Neuronal stem cell (in vitro differentiated cells): Measurements from ENCODE around the gene TMEM145.

Experiments used
- DNase-seq: peaks from one replicate; pipeline ENCODE4 v3.0.0-alpha.2; 2013; ENCODE audit warnings: low spot score
- H2AFZ ChIP-seq: one replicate; pipeline ENCODE4 v1.6.1; 2013; ENCODE audit warnings: mild to moderate bottlenecking, low read length, inconsistent platforms
- H2AK5ac ChIP-seq: 2 replicates; pipeline ENCODE4 v1.6.1; 2013; ENCODE audit warnings: low read depth, mild to moderate bottlenecking, inconsistent platforms, low read length, moderate library complexity, mixed read lengths
- H2BK120ac ChIP-seq: 2 replicates; pipeline ENCODE4 v1.6.1; 2013; ENCODE audit warnings: low read depth, mild to moderate bottlenecking, inconsistent platforms, low read length, moderate library complexity, mixed read lengths
- H2BK12ac ChIP-seq: one replicate; pipeline ENCODE4 v1.6.1; 2013; ENCODE audit warnings: low read length, inconsistent platforms
- H2BK15ac ChIP-seq: 2 replicates; pipeline ENCODE4 v1.6.1; 2013; ENCODE audit warnings: mild to moderate bottlenecking, low read length, inconsistent platforms, mixed read lengths
- H2BK5ac ChIP-seq: one replicate; pipeline ENCODE4 v1.6.1; 2013; ENCODE audit warnings: inconsistent platforms, mild to moderate bottlenecking, low read length, moderate library complexity
- H3K14ac ChIP-seq: one replicate; pipeline ENCODE4 v1.6.1; 2013; ENCODE audit warnings: low read length, inconsistent platforms
- H3K18ac ChIP-seq: 2 replicates; pipeline ENCODE4 v1.6.1; 2013; ENCODE audit warnings: low read length, inconsistent platforms
- H3K23ac ChIP-seq: 2 replicates; pipeline ENCODE4 v1.6.1; 2013; ENCODE audit warnings: low read depth, mild to moderate bottlenecking, mixed read lengths, low read length, inconsistent platforms; ENCODE audit not compliant: poor library complexity
- H3K27ac ChIP-seq: replicated peaks from 3 replicates; pipeline ENCODE4 v1.5.1; 2013; ENCODE audit warnings: low read length, inconsistent platforms
- H3K27me3 ChIP-seq, 3 experiments: 2 replicates each; pipeline ENCODE4 v1.6.1; 2013; ENCODE audit warnings: low read length in 3 of 3, mild to moderate bottlenecking in 2 of 3, inconsistent platforms in 1 of 3, low read depth in 1 of 3, mixed read lengths in 1 of 3, moderate library complexity in 1 of 3; ENCODE audit not compliant: control insufficient read depth in 3 of 3, insufficient read depth in 3 of 3
- H3K36me3 ChIP-seq, 2 donors: replicated peaks in 1 of 2; 2 replicates each; pipeline ENCODE4 v1.6.1; 2013; ENCODE audit warnings: low read length in 2 of 2; ENCODE audit not compliant: control insufficient read depth in 2 of 2, insufficient read depth in 2 of 2
- H3K4ac ChIP-seq: 2 replicates; pipeline ENCODE4 v1.6.1; 2013; ENCODE audit warnings: inconsistent platforms, mild to moderate bottlenecking, low read length, moderate library complexity
- H3K4me1 ChIP-seq, 2 donors: 1 replicate in 1 of 2; 2 replicates in 1 of 2; pipeline ENCODE4 v1.6.1; 2013; ENCODE audit warnings: low read length in 2 of 2, low read depth in 1 of 2; ENCODE audit not compliant: control insufficient read depth in 2 of 2, insufficient read depth in 1 of 2
- H3K4me2 ChIP-seq: one replicate; pipeline ENCODE4 v1.6.1; 2013; ENCODE audit warnings: mild to moderate bottlenecking, low read length, inconsistent platforms; ENCODE audit not compliant: insufficient read depth, poor library complexity, severe bottlenecking
- H3K4me3 ChIP-seq, 2 donors: 2 replicates each; pipeline ENCODE4 v1.5.1; 2013; ENCODE audit warnings: low read length in 2 of 2, mild to moderate bottlenecking in 2 of 2, inconsistent platforms in 1 of 2, moderate library complexity in 1 of 2
- H3K79me1 ChIP-seq: one replicate; pipeline ENCODE4 v1.6.1; 2013; ENCODE audit warnings: low read depth, mild to moderate bottlenecking, inconsistent platforms, low read length, moderate library complexity
- H3K9ac ChIP-seq: one replicate; pipeline ENCODE4 v1.6.1; 2013; ENCODE audit warnings: mild to moderate bottlenecking, low read depth, low read length, inconsistent platforms; ENCODE audit not compliant: poor library complexity
- H3K9me3 ChIP-seq, 2 donors: replicated peaks in 1 of 2; 2 replicates each; pipeline versions ENCODE3 to v1.6.1; 2013; ENCODE audit warnings: low read length in 2 of 2, mild to moderate bottlenecking in 2 of 2, inconsistent platforms in 1 of 2, low read depth in 1 of 2, mixed read lengths in 1 of 2, moderate library complexity in 1 of 2; ENCODE audit not compliant: control insufficient read depth in 2 of 2, insufficient read depth in 1 of 2
- H4K8ac ChIP-seq: one replicate; pipeline ENCODE4 v1.6.1; 2013; ENCODE audit warnings: low read depth, mild to moderate bottlenecking, inconsistent platforms, low read length, moderate library complexity
- H4K91ac ChIP-seq: one replicate; pipeline ENCODE4 v1.6.1; 2013; ENCODE audit warnings: low read length, low read depth, mild to moderate bottlenecking, inconsistent platforms; ENCODE audit not compliant: poor library complexity
- WGBS, 2 donors: extraction: QIAGEN DNeasy Blood & Tissue Kit; methylation state at CpG; one replicate each; pipeline ENCODE4 v1.1.7; 2013; ENCODE audit warnings: missing lambda C conversion rate in 2 of 2, mixed read lengths in 1 of 2; ENCODE audit not compliant: insufficient read length in 2 of 2, insufficient replicate concordance in 1 of 2; ENCODE audit errors: extremely low coverage in 2 of 2; 5-methylcytosine and 5-hydroxymethylcytosine counted together

Gene TMEM145

GRCh38 chr19:42368360-42368759 is 55.3 kb downstream of the TMEM145 start:
- H3K23ac ChIP-seq, result no peak overlapping the region
- peaks cover 15 to 64% of the 10 kb centered on the region in 2 donors for H3K36me3 ChIP-seq
- H3K18ac ChIP-seq, result no peak overlapping the region
- peaks cover 8 to 9% of the 10 kb centered on the region in 2 donors for H3K4me1 ChIP-seq
- WGBS, 2 donors, result no CpG with 5 or more reads among the region's 11 CpGs
- no peak overlapping the region for H3K9ac ChIP-seq
- no peak overlapping the region for H2BK120ac ChIP-seq
- H3K14ac ChIP-seq, result peak overlapping the region; percentile 71
- DNase-seq, result no peak
- H3K79me1 ChIP-seq, result peaks cover 2% of the 10 kb centered on the region
- H2AK5ac ChIP-seq, result no peak overlapping the region
- H2BK12ac ChIP-seq, result peak overlapping the region; percentile 22
- no peaks in the 10 kb centered on the region for H3K27me3 ChIP-seq
- H2AFZ ChIP-seq, result no peak overlapping the region
- no peak overlapping the region for H2BK15ac ChIP-seq
- H3K9me3 ChIP-seq, result peaks cover 3 to 9% of the 10 kb centered on the region in 2 donors
- no peak overlapping the region for H3K4me3 ChIP-seq
- no peak overlapping the region for H3K4me2 ChIP-seq
- no peak overlapping the region for H4K8ac ChIP-seq
- no peak overlapping the region for H2BK5ac ChIP-seq
- no peak overlapping the region for H3K4ac ChIP-seq
- H4K91ac ChIP-seq, result no peak overlapping the region
- H3K27ac ChIP-seq, result no peak overlapping the region

- Histone ChIP-seq H3K4me3 (no peak overlapping the region), H3K23ac (peak overlapping the region; percentile 65), H2BK15ac (no peak overlapping the region), H2BK12ac (no peak overlapping the region), H3K9me3 (peaks cover under 1 to 7% of the 10 kb centered on the region in 2 donors), H2BK120ac (no peak overlapping the region), H3K18ac (no peak overlapping the region), H4K91ac (no peak overlapping the region), H3K27me3 (no peaks in the 10 kb centered on the region), H3K79me1 (peaks cover 2% of the 10 kb centered on the region), H3K27ac (no peak overlapping the region), H4K8ac (no peak overlapping the region), H3K9ac (no peak overlapping the region), H3K4me2 (no peak overlapping the region), H2AK5ac (no peak overlapping the region), H3K4ac (no peak overlapping the region), H3K36me3 (peaks cover 12 to 63% of the 10 kb centered on the region in 2 donors), H3K14ac (no peak overlapping the region), H3K4me1 (peaks cover 8 to 9% of the 10 kb centered on the region in 2 donors), H2AFZ (no peak overlapping the region), H2BK5ac (no peak overlapping the region)
- DNase-seq, result no peak
- WGBS, 2 donors, result no CpG with 5 or more reads among the region's 15 CpGs
Observed at GRCh38 chr19:42368765-42369164, 55.7 kb downstream of the TMEM145 start.

GRCh38 chr19:42369433-42370067 is 56.4 kb downstream of the TMEM145 start:
- Histone ChIP-seq H4K91ac (no peak overlapping the region), H3K4me1 (peaks cover 8 to 9% of the 10 kb centered on the region in 2 donors), H3K14ac (peak overlapping the region; percentile 75), H2BK12ac (no peak overlapping the region), H3K4me2 (no peak overlapping the region), H3K27me3 (no peaks in the 10 kb centered on the region), H3K27ac (no peak overlapping the region), H2AK5ac (peak overlapping the region; percentile 49), H3K9ac (no peak overlapping the region), H3K4me3 (peak overlapping the region in 1 of 2 donors; percentile 5), H2BK120ac (no peak overlapping the region), H2BK5ac (no peak overlapping the region), H4K8ac (no peak overlapping the region), H2AFZ (no peak overlapping the region), H3K4ac (peak overlapping the region; percentile 30), H3K79me1 (peaks cover 2% of the 10 kb centered on the region), H3K23ac (peak overlapping the region; percentile 68), H3K36me3 (peaks cover 5 to 61% of the 10 kb centered on the region in 2 donors), H3K18ac (peak overlapping the region; percentile 61), H3K9me3 (peaks cover 0 to 2% of the 10 kb centered on the region in 2 donors), H2BK15ac (no peak overlapping the region)
- no peak for DNase-seq
- no CpG with 5 or more reads among the region's 27 CpGs for WGBS, 2 donors

- no peak overlapping the region for H2AK5ac ChIP-seq
- no peak overlapping the region for H3K23ac ChIP-seq
- peaks cover 5 to 61% of the 10 kb centered on the region in 2 donors for H3K36me3 ChIP-seq
- no CpG with 5 or more reads among the region's 9 CpGs for WGBS, 2 donors
- no peak overlapping the region for H2BK12ac ChIP-seq
- H3K4me1 ChIP-seq, result peaks cover 8 to 9% of the 10 kb centered on the region in 2 donors
- no peak overlapping the region for H3K4ac ChIP-seq
- H2BK120ac ChIP-seq, result no peak overlapping the region
- H4K8ac ChIP-seq, result no peak overlapping the region
- H2BK5ac ChIP-seq, result no peak overlapping the region
- H2BK15ac ChIP-seq, result no peak overlapping the region
- no peak overlapping the region for H4K91ac ChIP-seq
- H3K79me1 ChIP-seq, result peaks cover 2% of the 10 kb centered on the region
- no peak overlapping the region for H3K9ac ChIP-seq
- H2AFZ ChIP-seq, result no peak overlapping the region
- H3K18ac ChIP-seq, result peak overlapping the region; percentile 80
- DNase-seq, result no peak
- H3K27me3 ChIP-seq, result no peaks in the 10 kb centered on the region
- no peak overlapping the region for H3K14ac ChIP-seq
- no peak overlapping the region for H3K27ac ChIP-seq
- H3K9me3 ChIP-seq, result peaks cover 0 to 2% of the 10 kb centered on the region in 2 donors
- no peak overlapping the region for H3K4me3 ChIP-seq
- no peak overlapping the region for H3K4me2 ChIP-seq
Observed at GRCh38 chr19:42370068-42370520, 57.0 kb downstream of the TMEM145 start.
